Vagina (tissue), 2 donors: ENCODE data around the gene STEAP3. TPM values are rescaled to one million over a fixed set of nuclear protein-coding genes. Genes with fewer than 3 reads are reported as not detected.

Experiments used
- DNase-seq, 2 donors: peaks; one replicate each; pipeline ENCODE4 v3.0.0-alpha.2; 2017; ENCODE audit errors: extremely low spot score in 2 of 2
- H3K27ac ChIP-seq: fragments of 200-600 bp; sonication (generic); one replicate; pipeline ENCODE4 v1.5.1; 2019
- H3K27me3 ChIP-seq: fragments of 200-600 bp; sonication (generic); one replicate; pipeline ENCODE4 v1.5.1; 2019
- H3K36me3 ChIP-seq, 2 donors: fragments of 200-600 bp; sonication (generic); one replicate each; pipeline ENCODE4 v1.5.1; 2017 to 2019
- H3K4me1 ChIP-seq: fragments of 200-600 bp; sonication (generic); one replicate; pipeline ENCODE4 v1.5.1; 2019
- H3K4me3 ChIP-seq, 2 donors: fragments of 200-600 bp; sonication (generic); 1 replicate in 1 of 2; 2 replicates in 1 of 2; pipeline ENCODE4 v1.5.1; 2016 to 2019
- H3K9me3 ChIP-seq: fragments of 200-600 bp; sonication (generic); one replicate; pipeline ENCODE4 v1.5.1; 2019
- CTCF ChIP-seq, 3 experiments: fragments of 450-650 bp in 2 of 3; fragments of 200-600 bp in 1 of 3; sonication (generic) in 1 of 3; IDR thresholded peaks; one replicate each; pipeline ENCODE4 v1.5.1; 2017 to 2019; ENCODE audit warnings: antibody characterized with exemption in 3 of 3, mild to moderate bottlenecking in 2 of 3, moderate library complexity in 2 of 3
- POLR2A ChIP-seq, 2 donors: fragments of 450-650 bp; IDR thresholded peaks; one replicate each; pipeline ENCODE4 v1.6.1; 2017; ENCODE audit warnings: antibody characterized with exemption in 2 of 2, mild to moderate bottlenecking in 2 of 2, moderate library complexity in 2 of 2
- POLR2AphosphoS5 ChIP-seq, 2 donors: sonication (generic); formaldehyde crosslinking; IDR thresholded peaks; one replicate each; pipeline ENCODE4 v1.9.0; 2017; ENCODE audit warnings: antibody characterized with exemption in 2 of 2, mild to moderate bottlenecking in 2 of 2, low read depth in 1 of 2; ENCODE audit not compliant: insufficient read depth in 1 of 2
- intact Hi-C: fragments of 100-400 bp; cut with DNase I; formaldehyde crosslinking; loops from one replicate; pipeline ENCODE4 v1.15.1; 2023
- total RNA-seq: library from RNA; depleted of rRNA; stranded (reverse); fragments of >200 nt; gene quantifications from one replicate; pipeline ENCODE4 v1.2.3, GENCODE V29; 2016

The STEAP3 gene
- total RNA-seq, 1 donor from 2014 or later = 22.1 TPM

DNA sequence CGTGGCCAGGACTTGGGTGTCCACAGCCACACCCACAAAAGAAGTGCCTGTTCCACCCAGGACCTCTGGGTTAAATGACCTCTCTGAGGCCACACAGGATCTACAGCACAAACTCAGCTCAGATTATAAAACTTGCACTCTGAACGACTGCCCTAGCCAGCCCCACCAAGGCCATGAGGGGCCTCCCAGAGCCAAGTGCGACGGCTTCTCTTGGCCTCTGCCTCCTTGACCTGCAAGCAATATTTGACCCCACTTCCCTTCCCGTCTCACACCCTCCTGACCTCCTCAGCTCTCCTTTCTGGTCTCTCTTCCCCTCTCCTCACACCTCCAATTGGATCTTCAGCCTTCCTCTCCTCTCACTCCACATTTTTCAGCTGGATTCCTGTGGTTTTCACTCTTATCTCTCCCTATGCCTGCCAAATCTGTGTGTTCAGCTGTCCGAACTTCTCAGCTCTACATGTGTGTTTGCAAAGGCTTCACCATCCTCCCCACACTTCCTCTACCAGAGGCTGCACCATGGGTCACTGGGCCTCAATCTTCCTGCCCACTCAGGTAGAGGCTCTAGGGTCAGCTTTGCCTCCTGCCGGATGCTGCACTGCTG is 25.3 kb upstream of the STEAP3 start:
- Histone ChIP-seq H3K4me3 (no peak overlapping the region), H3K36me3 (no peaks in the 10 kb centered on the region), H3K9me3 (no peaks in the 10 kb centered on the region), H3K4me1 (no peaks in the 10 kb centered on the region), H3K27ac (no peak overlapping the region), H3K27me3 (no peaks in the 10 kb centered on the region)
- no peak for DNase-seq
- TF ChIP-seq POLR2AphosphoS5 (IDR thresholded peaks at IDR 0.05; ENCODE audit: insufficient read depth in 1 of 2, low read depth in 1 of 2) = no peak
- TF ChIP-seq POLR2A (IDR thresholded peaks at IDR 0.05) = no peak
- TF ChIP-seq CTCF (IDR thresholded peaks at IDR 0.05) = no peak
- intact Hi-C loops = no loop called here

- TF ChIP-seq CTCF (IDR thresholded peaks at IDR 0.05) = no peak
- no peak for TF ChIP-seq POLR2AphosphoS5 (IDR thresholded peaks at IDR 0.05; ENCODE audit: insufficient read depth in 1 of 2, low read depth in 1 of 2)
- TF ChIP-seq POLR2A (IDR thresholded peaks at IDR 0.05) = no peak
- no peak overlapping the region for H3K27ac ChIP-seq
- H3K9me3 ChIP-seq = no peaks in the 10 kb centered on the region
- H3K4me3 ChIP-seq = no peak overlapping the region
- no peaks in the 10 kb centered on the region for H3K27me3 ChIP-seq
- H3K4me1 ChIP-seq = no peaks in the 10 kb centered on the region
- intact Hi-C loops = no loop called here
- no peak for DNase-seq
- H3K36me3 ChIP-seq = no peaks in the 10 kb centered on the region
Observed at GRCh38 chr2:119201815-119202214, 21.8 kb upstream of the STEAP3 start.

GRCh38 chr2:119202610-119203310 is 20.9 kb upstream of the STEAP3 start:
- Histone ChIP-seq H3K9me3 (no peaks in the 10 kb centered on the region), H3K4me1 (no peaks in the 10 kb centered on the region), H3K27me3 (no peaks in the 10 kb centered on the region), H3K4me3 (no peak overlapping the region), H3K27ac (no peak overlapping the region), H3K36me3 (no peaks in the 10 kb centered on the region)
- no peak for TF ChIP-seq POLR2AphosphoS5 (IDR thresholded peaks at IDR 0.05; ENCODE audit: insufficient read depth in 1 of 2, low read depth in 1 of 2)
- TF ChIP-seq CTCF (IDR thresholded peaks at IDR 0.05) = no peak
- TF ChIP-seq POLR2A (IDR thresholded peaks at IDR 0.05) = no peak
- intact Hi-C loops = no loop called here
- DNase-seq = no peak

- H3K4me3 ChIP-seq = no peak overlapping the region
- no peaks in the 10 kb centered on the region for H3K36me3 ChIP-seq
- TF ChIP-seq CTCF (IDR thresholded peaks at IDR 0.05) = no peak
- TF ChIP-seq POLR2A (IDR thresholded peaks at IDR 0.05) = no peak
- no peak for TF ChIP-seq POLR2AphosphoS5 (IDR thresholded peaks at IDR 0.05; ENCODE audit: insufficient read depth in 1 of 2, low read depth in 1 of 2)
Observed at GRCh38 chr2:119204525-119204924, 19.1 kb upstream of the STEAP3 start.

More at GRCh38 chr2:119204525-119204924, 19.1 kb upstream of the STEAP3 start:
- no peak for DNase-seq
- H3K27ac ChIP-seq = no peak overlapping the region
- H3K27me3 ChIP-seq = no peaks in the 10 kb centered on the region
- intact Hi-C loops = no loop called here
- no peaks in the 10 kb centered on the region for H3K9me3 ChIP-seq
- H3K4me1 ChIP-seq = no peaks in the 10 kb centered on the region
